ENCODE data around the gene SHISA9.

SHISA9 gene

DNA sequence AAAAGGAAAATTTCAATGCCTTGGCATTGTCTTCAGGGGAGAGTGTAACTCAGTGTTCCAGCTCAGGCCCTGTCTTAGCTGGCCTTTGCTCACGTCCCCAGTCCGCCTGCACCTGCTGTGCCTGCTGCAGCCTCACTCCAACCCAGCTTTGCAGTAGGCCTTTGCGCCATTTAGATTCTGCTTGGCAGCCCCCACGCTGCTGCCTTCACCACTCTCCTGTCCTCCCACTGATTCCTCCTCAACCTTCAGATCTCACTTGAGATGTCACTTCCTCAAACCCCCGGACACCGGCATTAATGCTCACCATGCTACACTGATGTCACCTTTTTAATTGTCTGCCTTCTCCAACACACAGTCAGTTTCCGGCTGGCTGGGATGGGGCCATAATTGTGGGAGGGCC lies 166.2 kb downstream of the SHISA9 start:
- DNase-seq (ENCODE audit: extremely low read depth, low read depth): no peak
- TF ChIP-seq, protein P1, sequence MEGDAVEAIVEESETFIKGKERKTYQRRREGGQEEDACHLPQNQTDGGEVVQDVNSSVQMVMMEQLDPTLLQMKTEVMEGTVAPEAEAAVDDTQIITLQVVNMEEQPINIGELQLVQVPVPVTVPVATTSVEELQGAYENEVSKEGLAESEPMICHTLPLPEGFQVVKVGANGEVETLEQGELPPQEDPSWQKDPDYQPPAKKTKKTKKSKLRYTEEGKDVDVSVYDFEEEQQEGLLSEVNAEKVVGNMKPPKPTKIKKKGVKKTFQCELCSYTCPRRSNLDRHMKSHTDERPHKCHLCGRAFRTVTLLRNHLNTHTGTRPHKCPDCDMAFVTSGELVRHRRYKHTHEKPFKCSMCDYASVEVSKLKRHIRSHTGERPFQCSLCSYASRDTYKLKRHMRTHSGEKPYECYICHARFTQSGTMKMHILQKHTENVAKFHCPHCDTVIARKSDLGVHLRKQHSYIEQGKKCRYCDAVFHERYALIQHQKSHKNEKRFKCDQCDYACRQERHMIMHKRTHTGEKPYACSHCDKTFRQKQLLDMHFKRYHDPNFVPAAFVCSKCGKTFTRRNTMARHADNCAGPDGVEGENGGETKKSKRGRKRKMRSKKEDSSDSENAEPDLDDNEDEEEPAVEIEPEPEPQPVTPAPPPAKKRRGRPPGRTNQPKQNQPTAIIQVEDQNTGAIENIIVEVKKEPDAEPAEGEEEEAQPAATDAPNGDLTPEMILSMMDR (IDR thresholded peaks at IDR 0.05; ENCODE audit: low read depth, low read length, missing control alignments): no peak

DNA sequence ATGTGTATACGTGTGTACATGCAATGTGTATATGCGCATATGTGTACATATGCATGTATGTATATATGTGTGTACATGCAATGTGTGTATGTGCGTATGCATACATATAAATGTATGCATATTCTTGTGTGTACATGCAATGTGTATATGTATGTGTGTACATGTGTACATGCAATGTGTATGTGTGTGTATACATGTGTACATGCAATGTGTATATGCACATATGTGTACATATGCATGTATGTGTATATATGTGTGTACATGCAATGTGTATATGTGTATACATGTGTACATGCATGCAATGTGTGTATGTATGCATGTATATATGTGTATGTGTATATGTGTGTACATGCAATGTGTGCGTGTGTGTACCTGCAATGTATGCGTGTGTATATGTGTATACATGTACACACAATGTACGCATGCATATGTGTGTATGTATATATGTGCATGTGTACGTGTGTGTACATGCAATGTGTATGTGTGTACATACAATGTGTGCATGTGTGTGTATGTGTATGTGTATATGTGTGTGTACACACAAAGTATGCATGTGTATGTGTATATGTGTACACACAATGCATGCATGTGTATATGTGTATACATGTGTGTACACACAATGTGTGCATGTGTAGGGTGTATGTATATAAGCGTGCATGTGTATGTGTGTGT lies 167.7 kb downstream of the SHISA9 start:
- H3K4me3 ChIP-seq (replicated peaks; ENCODE audit: low read depth, low read length): no peak overlapping the region
- TF ChIP-seq, protein P1 (IDR thresholded peaks at IDR 0.05; ENCODE audit: low read depth, low read length, missing control alignments): no peak
- DNase-seq (ENCODE audit: extremely low read depth, low read depth): no peak

More for the DNA sequence above, 166.2 kb downstream of the SHISA9 start:
- H3K4me3 ChIP-seq (replicated peaks; ENCODE audit: low read depth, low read length): no peak overlapping the region

DNA sequence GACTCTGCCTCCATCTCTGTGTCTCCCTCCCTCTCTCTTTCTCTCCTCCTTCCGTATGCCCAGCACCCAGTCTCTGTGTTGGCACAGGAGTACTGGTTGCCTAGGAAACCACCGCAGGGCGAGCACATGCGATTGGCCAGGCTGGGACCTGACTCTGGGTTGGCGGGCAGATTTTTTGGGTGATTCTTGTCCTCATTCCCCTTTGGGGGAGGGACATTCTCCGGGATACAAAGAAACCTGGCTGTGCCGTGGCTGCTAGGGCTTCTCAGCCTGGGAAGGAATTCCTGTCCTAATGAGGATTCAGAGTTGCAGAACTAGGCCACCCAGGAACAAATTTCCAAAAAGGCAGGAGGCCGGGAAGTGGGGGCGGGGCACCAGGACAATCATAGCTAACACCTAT lies 168.9 kb downstream of the SHISA9 start:
- DNase-seq (ENCODE audit: extremely low read depth, low read depth): no peak
- TF ChIP-seq, protein P1 (IDR thresholded peaks at IDR 0.05; ENCODE audit: low read depth, low read length, missing control alignments): no peak
- H3K4me3 ChIP-seq (replicated peaks; ENCODE audit: low read depth, low read length): no peak overlapping the region

DNA sequence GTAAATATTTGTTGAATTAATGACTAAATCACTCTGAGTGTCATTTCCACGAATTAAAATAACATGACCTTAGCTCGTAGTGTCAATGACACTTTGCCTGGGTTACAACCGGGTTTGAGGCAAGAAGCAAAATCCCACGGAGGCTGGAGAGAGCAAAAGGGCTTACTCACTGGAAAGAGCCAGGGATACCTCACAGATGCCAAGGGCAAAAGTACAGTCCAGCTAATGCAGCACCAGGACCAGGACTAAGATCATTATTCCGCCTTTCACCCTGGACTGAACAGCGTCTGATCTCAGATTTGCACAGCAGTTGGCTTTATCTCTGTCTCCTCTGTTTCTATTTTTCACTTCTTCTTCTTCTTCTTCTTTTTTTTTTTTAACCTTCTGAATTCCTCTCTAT lies 175.5 kb downstream of the SHISA9 start:
- no peak for DNase-seq (ENCODE audit: extremely low read depth, low read depth)
- TF ChIP-seq, protein P1 (IDR thresholded peaks at IDR 0.05; ENCODE audit: low read depth, low read length, missing control alignments): no peak
- no peak overlapping the region for H3K4me3 ChIP-seq (replicated peaks; ENCODE audit: low read depth, low read length)

DNA sequence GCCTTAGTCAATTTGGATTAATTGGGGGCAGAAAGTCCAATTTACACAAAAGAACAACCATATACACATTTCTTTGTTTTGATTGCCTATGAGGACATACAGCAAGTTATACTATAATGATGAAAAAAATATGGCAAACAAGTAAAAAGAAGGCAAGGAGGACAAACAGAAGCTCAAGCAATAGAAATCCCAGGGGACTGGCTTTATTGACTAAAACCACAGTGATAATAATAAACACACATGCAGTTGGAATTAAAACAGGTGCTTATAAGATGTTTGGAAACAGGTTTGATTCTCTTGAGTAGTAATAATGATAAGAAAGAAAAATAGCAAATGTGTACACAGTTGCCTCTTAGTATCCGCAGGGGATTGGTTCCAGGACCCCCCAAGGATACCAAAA lies 176.4 kb downstream of the SHISA9 start:
- DNase-seq (ENCODE audit: extremely low read depth, low read depth): no peak
- no peak overlapping the region for H3K4me3 ChIP-seq (replicated peaks; ENCODE audit: low read depth, low read length)
- TF ChIP-seq, protein P1 (IDR thresholded peaks at IDR 0.05; ENCODE audit: low read depth, low read length, missing control alignments): no peak

DNA sequence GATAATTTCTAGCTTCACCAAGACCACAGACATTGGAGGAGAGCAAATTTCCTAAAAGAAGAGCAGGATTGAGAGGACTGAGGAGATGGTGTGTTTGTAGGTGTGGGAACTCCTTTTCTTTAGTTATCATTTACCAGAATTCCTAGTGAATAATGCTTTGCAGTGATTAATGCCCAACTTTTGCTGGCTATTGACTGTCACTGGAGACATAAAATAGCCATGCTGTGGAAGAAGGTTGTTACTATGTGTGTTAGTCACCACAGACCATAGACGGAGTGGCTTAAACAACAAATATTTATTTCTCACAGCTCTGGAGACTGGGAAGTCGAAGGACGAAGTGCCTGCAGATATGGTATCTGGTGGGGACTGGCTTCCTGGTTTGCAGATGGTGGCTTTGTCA lies 179.1 kb downstream of the SHISA9 start:
- no peak overlapping the region for H3K4me3 ChIP-seq (replicated peaks; ENCODE audit: low read depth, low read length)
- TF ChIP-seq, protein P1 (IDR thresholded peaks at IDR 0.05; ENCODE audit: low read depth, low read length, missing control alignments): no peak
- no peak for DNase-seq (ENCODE audit: extremely low read depth, low read depth)

DNA sequence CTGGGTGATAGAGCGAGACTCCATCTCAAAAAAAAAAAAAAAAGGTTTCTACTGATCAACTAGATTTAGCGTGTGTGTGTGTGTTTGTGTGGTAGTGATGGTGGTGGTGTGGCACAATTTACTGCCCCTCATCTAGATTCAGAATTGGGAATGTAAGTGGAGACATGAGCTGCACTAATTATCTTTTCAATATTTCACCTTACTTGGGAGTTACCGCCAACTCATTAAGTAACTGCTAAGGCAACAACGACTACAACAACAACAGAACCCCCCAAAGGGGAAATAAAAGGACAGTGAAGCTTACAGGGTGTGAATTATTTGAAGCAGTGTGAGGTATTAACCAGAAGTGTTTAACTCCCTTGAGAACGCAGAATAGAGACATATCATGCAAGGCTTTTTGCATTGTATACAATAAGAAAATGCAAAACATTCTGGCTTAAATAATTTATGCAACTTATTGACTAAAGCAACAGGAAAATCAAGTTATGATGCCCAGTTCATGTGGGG lies 180.5 kb downstream of the SHISA9 start:
- no peak for DNase-seq (ENCODE audit: extremely low read depth, low read depth)
- no peak overlapping the region for H3K4me3 ChIP-seq (replicated peaks; ENCODE audit: low read depth, low read length)
- TF ChIP-seq, protein P1 (IDR thresholded peaks at IDR 0.05; ENCODE audit: low read depth, low read length, missing control alignments): no peak

Measured in HFF-Myc (cell line).